Globus pallidus (tissue), 1 donor: ENCODE measurements around the gene OLIG1.

Experiments used
- DNase-seq: peaks from one replicate; pipeline ENCODE4 v3.0.0-alpha.2; 2015; ENCODE audit warnings: low spot score

The OLIG1 gene

DNA sequence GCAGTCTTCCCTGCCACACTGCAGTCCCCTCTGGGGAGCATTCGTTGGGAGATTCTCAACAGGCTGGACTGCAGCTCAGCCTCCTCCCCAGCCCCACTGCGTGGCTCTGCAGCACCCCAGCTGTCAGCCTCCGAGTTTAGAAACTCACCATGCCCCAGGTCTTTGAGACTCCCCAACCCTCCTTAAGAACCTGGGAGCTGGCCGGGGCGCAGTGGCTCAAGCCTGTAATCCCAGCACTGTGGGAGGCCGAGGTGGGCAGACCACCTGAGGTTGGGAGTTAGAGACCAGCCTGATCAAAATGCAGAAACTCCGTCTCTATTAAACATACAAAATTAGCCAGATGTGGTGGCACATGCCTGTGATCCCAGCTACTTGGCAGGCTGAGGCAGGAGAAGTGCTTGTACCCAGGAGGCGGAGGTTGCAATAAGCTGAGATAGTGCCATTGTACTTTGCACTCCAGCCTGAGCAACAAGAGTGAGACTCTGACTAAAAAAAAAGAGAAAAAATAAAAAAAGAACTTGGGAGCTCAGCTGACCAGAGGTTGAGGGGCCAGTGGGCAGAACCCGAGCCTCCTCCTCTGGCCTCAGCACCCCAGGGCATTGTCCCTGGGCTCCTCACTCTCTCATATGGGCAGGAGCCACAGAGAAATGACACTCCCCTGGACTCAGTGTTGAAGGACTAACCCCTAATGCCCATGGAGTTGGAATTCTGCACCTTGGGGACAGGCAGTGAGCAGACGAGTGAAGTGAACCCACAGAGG is 38.6 kb upstream of the OLIG1 start:
- no peak for DNase-seq

DNA sequence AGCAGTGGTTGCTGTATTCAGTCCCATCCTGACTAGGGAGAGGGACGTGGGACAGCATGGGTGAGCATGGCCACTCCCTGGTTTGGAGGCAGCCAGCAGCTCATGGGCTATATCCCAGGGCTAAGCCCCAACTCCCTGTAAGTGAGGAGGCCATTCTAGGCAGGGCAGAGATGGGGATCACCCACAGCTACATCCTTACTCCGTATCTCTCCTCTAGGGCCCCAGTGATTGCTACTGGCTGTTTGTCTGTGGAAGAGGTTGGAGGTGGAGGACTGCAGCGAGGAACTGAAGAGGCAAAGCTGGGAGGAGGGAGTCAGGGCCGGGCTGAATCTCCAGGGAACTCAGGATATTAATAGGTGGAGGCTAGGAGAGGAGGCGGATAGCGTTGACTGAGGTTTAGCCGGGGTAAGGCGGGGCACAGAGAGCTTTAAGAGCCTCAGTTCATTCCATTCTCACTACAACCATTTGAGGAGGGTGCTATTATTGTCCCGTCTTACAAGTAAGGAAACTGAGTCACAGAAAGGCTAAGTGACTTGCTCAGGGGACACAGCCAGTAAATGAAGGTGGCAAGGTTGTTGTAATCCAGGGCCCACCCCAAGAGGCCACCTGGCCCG is 37.4 kb upstream of the OLIG1 start:
- no peak for DNase-seq

- DNase-seq, result no peak
These were observed 36.6 kb upstream of the OLIG1 start for GRCh38 chr21:33033094-33033951.

DNA sequence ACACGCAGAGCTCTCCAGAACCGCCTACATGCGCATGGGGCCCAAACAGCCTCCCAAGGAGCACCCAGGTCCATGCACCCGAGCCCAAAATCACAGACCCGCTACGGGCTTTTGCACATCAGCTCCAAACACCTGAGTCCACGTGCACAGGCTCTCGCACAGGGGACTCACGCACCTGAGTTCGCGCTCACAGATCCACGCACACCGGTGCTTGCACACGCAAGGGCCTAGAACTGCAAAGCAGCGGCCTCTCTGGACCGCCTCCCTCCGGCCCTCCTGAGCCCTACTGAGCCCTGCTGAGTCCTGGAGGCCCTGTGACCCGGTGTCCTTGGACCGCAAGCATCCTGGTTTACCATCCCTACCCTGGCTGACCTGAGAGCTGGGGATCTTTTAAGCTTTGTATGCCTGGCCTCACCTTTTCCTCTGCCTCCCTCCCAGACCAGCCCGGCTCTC is 36.0 kb upstream of the OLIG1 start:
- no peak for DNase-seq

DNA sequence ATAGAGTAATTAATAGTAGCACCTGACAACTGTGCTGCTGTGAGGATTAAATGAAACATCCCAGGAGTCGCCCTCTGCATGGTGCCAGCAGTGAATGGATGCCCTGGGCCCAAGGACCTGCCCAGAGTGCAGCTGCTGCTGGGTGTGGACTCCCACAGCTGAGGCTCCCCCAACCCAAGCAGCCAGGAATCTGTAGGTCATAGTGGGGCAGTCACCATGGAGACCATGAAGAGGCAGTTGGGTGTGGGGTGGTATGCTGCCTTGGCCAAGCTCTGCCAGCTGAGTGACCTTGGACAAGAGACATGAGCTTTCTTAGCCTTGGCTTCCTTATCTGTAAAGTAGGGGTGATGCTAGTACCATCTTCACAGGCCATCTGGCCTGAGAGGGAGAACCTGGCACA is 34.8 kb upstream of the OLIG1 start:
- DNase-seq, result no peak

DNA sequence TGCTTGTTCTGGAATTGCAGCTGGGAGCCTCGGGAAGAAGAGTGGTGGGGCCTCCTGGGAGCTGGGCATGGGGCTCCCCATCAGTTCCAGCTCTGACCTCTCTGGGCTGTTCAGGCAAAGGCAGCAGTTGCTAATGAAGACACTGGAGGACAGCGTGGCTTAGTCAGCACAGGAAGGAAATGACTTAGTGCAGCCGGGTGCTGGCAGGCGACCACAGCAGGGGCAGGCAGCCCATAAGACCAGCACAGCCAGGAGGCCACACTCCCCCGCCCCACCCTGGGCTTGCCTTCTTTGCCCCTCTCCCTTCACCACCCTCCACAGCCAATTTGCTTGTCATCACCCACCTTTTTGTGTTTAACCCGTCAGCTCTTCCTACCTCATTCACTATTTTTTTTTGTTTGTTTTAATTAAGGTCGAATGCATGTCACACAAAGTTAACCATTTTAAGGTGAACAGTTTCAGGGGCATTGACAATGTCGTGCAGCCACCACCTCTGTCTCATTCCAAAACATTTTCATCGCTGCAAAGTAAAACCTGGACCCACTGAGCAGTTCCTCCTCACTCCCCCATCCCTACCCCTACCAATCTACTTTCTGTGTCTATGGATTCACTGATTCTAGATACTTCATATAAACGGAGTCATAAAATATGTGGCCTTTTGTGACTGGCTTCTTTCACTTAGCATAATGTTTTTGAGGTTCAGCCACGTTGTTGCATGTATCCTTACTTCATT is 33.3 kb upstream of the OLIG1 start:
- DNase-seq, result peak; percentile 36

DNA sequence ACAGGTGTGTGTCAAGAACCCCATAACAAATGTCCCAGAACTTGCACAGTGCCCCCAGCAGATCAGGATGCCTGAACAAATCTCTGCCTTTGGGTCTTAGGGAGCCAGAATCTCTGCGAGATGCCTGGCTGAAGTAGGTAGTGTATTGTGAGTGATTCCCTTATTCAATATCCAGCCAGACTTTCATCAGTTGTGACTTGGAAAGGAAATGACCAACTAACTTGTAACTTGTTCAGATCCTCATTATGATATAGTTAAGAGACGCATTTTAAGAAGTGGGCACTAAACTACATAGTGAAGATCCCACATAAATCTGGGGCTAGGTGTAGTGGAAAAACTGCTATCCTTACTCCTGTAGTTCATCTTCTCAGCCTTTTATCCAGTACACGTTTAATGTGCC is 32.4 kb upstream of the OLIG1 start:
- no peak for DNase-seq

- peak; percentile 97 for DNase-seq
These were observed 30.4 kb upstream of the OLIG1 start for GRCh38 chr21:33039536-33039935.

- DNase-seq, result no peak
These were observed 29.7 kb upstream of the OLIG1 start for GRCh38 chr21:33040215-33040614.

DNA sequence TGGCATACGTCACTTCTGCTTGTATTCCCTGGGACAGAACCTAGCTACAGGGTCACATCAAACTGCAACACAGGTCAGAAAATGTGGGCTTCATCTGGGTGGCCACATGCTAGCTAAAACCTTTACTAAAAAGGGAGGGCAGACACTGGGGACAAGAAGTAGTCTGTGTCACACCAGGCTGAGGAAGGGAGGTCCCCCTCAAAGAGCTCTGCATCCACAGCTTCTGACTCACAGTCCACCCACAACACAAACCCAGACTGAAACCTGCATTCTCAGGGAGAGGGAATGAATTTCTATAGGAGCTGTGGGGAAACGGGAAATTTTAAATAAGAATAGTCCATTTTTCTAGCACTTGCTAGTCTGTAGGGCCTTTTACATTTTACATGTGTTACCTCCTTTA is 28.0 kb upstream of the OLIG1 start:
- DNase-seq, result no peak

- DNase-seq, result no peak
These were observed 27.1 kb upstream of the OLIG1 start for GRCh38 chr21:33042812-33043211.

DNA sequence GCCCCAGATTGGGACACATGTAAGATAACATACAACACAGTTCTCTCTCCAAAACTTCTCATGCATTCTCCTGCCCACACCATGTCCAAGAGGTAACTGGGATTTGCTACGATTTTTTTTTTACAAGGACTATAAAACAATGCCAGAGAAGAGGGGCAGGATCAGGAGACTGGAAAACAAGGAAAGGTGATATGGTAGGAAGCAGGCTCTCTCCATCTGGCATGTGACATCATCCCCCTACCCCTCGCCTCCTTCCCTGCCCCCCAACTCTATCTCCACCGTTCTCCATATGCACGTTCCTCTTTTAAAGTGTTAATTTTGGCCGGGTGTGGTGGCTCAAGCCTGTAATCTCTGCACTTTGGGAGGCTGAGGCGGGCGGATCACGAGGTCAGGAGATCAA is 23.5 kb upstream of the OLIG1 start:
- no peak for DNase-seq

- DNase-seq, result no peak
These were observed 22.7 kb upstream of the OLIG1 start for GRCh38 chr21:33047231-33047630.

DNA sequence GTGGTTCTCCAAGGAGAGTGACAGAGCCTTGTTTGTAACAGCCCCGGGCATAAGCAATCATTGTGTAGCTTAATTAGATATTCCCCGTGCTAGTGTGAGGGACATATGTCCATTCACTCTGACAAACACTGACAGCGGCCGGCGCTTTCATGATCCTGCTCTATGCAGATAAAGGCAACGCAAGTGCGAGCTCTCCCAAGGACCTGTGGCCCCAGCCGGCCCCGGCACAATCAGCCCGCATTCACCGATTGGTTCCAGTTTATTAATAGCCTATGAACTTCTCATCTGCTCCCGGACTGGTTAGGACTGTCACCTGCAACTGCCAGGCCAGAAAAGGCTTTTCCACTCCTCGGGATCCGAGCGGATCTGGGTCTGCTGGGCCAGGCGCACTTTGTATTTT is 18.0 kb upstream of the OLIG1 start:
- no peak for DNase-seq

GRCh38 chr21:33053951-33054350 is 16.0 kb upstream of the OLIG1 start:
- no peak for DNase-seq

- DNase-seq, result no peak
These were observed 13.9 kb upstream of the OLIG1 start for GRCh38 chr21:33055991-33056390.

- no peak for DNase-seq
These were observed 12.5 kb upstream of the OLIG1 start for GRCh38 chr21:33057385-33057940.

DNA sequence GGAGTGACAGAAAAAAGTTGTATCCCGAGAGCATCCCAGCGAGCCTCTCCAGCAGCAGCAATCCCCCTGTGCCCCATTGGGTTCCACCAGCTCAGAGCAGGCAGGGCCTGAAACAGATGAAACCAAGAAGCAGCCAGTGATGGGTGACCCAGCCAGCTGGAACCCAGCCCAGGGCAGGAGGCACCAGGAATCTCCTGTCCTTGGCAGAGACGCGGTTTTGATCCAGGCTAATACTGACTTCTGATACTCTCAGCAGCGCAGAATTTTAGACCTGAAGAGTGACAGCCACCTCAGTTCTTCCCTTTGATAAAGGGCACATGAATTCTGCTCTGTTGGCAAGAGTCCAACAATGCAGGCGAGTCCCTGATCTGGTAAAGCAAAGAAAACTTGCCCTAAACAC is 11.4 kb upstream of the OLIG1 start:
- no peak for DNase-seq

DNA sequence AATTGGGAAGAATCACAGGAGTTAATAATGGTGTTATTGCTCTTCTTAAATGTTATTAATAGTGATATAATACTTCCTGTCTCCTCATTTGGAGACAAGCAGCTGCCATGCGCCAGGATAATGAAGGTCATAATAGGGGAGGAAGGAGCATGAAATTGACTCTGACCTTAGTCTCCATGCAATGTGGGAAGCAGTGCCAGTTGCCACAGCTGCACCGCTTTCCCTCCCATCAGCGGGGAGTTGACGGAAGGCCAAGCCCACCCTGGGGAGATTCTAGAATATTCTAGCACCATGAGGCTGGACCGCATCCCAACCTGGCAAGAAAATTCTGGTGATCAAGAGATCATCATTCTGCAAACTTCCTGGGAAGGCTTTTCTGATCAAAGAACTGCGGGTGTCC is 11.0 kb upstream of the OLIG1 start:
- DNase-seq, result no peak

- no peak for DNase-seq
These were observed 10.5 kb upstream of the OLIG1 start for GRCh38 chr21:33059380-33059841.

GRCh38 chr21:33061233-33061632 is 8.7 kb upstream of the OLIG1 start:
- DNase-seq, result no peak

DNA sequence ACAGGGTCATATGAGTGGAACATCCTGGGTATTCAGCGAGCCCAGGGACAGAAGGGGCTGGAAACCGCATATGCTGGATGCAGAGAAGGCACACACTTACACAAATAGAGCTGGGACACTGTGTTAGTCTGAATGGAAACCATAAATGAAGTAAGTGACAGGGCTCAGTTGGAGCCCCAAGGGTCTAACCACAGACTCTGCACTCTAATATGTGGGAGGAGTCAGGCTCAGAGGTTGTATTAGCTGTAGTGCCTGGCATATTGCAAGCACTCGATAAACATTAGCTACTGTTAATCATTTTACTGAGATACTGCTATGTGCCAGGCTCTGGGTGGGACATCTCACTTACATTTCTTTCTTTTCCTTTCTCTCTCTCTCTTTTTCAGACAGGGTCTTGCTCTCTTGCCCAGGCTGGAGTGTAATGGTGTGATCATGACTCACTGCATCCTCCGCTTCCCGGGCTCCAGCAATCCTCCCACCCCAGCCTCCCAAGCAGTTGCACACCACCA is 6.5 kb upstream of the OLIG1 start:
- DNase-seq, result no peak
